ENCODE measurements around the gene GNG12. TPM values are rescaled to one million over a fixed set of nuclear protein-coding genes. Genes with fewer than 3 reads are reported as not detected.
"Not testable (repeated sequence)": the region's sequence is repeated elsewhere in the genome, so short reads cannot be mapped to it uniquely, and the experiment has no call there.

Gene GNG12
- total RNA-seq, 1 donor from 2014 or later = 37.2 TPM

DNA sequence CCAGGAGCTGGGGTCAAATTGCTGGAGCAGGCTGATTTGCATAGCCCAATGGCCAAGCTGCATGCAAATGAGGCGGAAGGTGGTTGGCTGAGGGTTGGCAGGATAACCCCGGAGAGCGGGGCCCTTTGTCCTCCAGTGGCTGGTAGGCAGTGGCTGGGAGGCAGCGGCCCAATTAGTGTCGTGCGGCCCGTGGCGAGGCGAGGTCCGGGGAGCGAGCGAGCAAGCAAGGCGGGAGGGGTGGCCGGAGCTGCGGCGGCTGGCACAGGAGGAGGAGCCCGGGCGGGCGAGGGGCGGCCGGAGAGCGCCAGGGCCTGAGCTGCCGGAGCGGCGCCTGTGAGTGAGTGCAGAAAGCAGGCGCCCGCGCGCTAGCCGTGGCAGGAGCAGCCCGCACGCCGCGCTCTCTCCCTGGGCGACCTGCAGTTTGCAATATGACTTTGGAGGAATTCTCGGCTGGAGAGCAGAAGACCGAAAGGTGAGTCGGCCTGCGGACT is 148.2 kb downstream of the GNG12 start, which contains the start of gene GADD45A:
GADD45A (plus strand) TSS at position 135 of the 491 bp plus-strand sequence; CDS start at position 429, 294 bp downstream.
- peak; percentile 99 for DNase-seq (ENCODE audit: missing footprints)
- ATAC-seq = peak; percentile 95
- intact Hi-C loops (cut with DNase I) = loop anchor here (1.0 to 10.0 kb wide), 5 partner anchors 37 to 150 kb away; partner anchors contain the start of gene GNG12

DNA sequence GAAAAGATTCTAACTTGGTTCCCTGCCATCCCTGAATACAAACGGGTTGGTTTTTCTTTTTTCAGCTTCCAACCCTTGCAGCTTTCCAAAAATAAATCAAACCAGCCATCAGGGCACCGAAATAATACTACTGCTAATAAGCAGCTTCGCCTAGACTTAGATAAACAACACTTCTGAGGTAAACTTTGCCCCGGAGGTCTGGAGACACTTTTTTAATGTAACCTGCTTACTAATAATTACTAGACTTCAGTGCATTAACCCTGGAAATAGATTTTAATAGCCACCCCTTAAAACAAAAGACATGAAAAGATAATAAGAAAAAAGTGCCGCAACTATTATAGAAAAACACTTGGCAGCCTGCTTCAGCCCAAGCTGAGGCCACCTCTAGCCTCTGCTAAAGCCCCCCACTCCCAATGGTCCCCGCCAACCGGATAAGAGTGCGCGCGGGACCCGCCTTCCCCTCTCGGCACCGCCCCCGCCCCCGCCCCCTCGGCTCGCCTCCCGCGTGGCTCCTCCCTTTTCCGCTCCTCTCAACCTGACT is 148.7 kb downstream of the GNG12 start:
- DNase-seq (ENCODE audit: missing footprints) (no peak), ATAC-seq (no peak)

DNA sequence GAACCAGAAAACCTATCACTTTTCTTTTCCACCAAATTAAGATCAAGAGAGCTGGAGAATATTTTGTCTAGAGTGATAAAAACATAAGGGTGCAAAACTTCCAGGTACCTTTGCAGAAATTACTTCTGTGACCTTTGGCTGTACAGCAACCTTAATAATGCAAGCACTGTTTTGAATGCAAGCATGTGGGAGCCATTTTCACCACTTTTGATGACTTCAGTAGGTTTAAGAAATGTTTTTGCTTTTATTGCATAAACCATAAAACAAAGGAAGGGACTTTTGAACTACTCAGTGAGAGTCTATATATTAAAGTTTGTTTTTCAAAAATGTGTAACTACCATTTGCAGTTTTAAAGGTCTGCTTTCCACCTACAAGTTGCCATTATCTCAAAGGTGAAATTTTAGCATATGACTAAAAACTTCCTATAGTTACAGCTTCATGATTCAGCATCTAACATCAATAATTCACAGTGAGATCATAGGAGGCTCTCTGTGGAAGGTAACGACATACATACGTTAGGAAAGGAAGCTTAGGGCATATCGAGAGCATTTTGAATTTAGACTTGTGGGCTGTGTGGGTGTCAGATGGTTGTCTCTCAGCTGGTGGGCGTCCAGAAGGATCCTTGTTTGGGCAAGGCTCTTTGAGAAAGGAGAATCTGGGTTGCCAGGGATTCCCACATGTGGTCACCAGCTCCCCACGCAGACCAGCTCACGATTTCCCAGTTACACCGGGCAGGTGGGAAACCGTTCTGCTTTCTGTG is 149.3 kb downstream of the GNG12 start:
- ATAC-seq (no peak), DNase-seq (ENCODE audit: missing footprints) (no peak)
- intact Hi-C loops (cut with DNase I) = loop anchor here (10.0 kb wide), 1 partner anchor 151 kb away; the partner anchor contains the start of gene GNG12

More for the DNA sequence above, 148.7 kb downstream of the GNG12 start:
- intact Hi-C loops (cut with DNase I) = loop anchor here (1.0 to 10.0 kb wide), 5 partner anchors 37 to 150 kb away; partner anchors contain the start of gene GNG12

DNA sequence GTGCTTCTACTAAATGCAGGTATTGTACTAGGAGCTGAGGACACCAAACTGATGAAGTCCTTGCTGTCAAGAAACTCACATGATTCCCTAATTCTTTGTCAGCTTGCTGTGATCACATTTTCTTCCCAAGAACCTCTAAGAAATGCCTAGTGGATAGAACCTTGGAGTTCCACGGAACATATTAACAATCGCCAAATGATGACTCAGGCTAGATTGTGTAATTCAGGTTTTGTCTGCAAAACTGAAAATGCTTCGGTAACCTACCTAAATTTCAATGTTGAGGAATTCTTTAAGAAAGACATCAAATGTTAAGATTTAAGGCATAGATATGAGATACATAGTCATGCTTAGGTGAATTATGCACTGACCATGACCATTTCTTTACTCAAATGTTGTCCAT is 150.0 kb downstream of the GNG12 start:
- DNase-seq (ENCODE audit: missing footprints) = no peak
- no peak for ATAC-seq
- intact Hi-C loops (cut with DNase I) = loop anchor here (10.0 kb wide), 1 partner anchor 151 kb away; the partner anchor contains the start of gene GNG12

DNA sequence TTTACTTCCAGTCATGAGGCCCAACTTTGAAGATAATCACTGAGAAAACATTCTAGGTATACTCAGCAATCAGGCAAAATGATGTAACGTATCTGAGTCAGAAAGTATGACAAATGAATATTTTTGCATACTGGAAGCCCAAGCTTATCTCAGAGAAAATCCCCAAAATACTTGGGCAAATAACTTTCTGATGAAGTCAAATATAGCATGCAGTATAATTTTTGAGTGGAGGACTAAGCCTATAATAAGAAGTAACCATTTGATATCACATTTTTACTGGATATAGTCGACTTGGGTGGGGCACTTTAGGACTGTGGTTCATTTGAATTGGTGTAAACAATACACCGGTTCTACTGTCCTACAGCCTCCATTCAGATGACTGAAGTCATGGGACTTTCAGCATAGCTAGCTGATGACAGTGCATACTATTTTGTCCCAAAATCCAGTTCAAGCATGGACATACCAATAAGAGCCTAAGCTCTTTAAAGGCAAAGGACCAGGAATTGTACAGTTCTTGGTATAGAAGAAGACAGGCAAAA is 150.5 kb downstream of the GNG12 start:
- intact Hi-C loops (cut with DNase I) = loop anchor here (10.0 kb wide), 1 partner anchor 152 kb away; the partner anchor contains the start of gene GNG12
- DNase-seq (ENCODE audit: missing footprints) (no peak), ATAC-seq (no peak)

DNA sequence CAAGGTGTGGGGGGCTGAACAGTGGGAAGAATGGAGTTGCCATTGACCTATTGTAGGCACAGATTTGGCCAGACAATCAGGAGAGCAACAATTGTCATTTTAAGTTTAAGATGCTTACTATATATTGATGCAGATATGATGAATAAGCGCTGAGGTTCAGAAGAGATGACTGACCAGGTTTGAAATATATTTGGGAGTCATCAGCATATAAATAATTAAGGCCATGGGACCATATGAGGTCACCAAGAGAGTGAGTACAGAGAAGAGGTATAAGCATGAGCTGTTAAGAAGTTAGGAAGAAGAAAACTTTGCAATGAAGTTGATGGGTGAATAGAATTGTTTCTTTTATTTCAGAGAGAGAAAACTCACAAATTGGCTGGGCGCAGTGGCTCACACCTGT is 152.8 kb downstream of the GNG12 start:
- no peak for DNase-seq (ENCODE audit: missing footprints)
- intact Hi-C loops (cut with DNase I) = loop anchor here (10.0 kb wide), 1 partner anchor 154 kb away; the partner anchor contains the start of gene GNG12
- no peak for ATAC-seq

DNA sequence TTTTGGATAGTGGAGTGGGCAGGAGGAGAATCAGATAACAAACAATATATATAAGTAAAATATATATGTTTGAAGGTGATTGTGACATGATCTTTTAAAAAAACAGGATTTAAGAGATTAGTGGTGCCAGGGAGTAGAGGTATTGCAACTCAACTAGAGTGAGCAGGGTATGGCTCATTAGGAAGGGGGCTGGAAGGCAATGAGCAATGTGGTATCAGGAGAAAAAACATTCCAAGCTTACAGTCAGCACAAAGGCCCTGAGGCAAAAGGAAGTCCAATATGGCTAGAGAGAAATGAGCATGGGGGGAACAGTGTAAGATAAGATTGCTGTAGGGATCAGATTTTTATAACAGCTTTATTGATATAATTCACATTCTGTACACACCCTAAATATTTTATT is 153.6 kb downstream of the GNG12 start:
- no peak for ATAC-seq
- DNase-seq (ENCODE audit: missing footprints) = no peak
- intact Hi-C loops (cut with DNase I) = loop anchor here (10.0 kb wide), 1 partner anchor 155 kb away; the partner anchor contains the start of gene GNG12

DNA sequence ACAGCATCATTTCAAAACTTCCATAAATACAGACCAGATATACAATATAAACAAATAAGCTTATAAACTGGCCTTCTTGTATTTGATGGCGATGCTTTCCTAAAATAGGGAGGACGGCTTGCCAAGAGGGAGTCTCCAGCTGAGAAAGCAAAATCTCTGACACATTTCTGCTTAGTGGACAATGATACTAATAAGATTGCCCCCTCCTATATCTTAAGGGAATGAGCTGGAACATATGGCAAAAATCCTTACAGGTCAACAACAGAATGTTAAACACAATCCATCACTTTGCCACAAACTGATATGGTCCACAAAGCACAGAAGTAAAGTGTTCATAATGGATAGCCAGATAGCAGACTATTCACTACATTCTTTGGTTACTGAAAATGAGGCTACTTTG is 155.3 kb downstream of the GNG12 start:
- ATAC-seq (no peak), DNase-seq (ENCODE audit: missing footprints) (no peak)
- intact Hi-C loops (cut with DNase I) = no loop called here

DNA sequence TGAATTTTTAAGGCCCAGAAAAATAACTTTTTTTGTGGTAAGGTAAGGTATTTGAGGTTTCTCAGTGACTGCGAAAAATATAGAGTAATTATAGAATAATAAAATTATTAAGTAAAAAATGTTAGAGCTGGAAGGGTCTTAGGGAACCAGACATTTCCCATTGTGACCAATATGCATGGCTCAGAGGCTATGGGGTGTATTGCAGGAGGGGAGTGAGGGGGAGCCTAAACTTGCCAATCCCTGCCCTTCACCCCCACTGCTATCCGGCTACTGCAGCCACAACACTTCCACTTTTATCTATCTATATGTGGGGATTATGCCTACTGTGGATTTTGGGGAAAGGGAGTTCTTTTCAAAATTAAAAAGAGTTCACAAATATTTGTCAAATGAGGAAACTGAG is 155.9 kb downstream of the GNG12 start:
- ATAC-seq = no peak
- intact Hi-C loops (cut with DNase I) = no loop called here
- DNase-seq (ENCODE audit: missing footprints) = no peak

DNA sequence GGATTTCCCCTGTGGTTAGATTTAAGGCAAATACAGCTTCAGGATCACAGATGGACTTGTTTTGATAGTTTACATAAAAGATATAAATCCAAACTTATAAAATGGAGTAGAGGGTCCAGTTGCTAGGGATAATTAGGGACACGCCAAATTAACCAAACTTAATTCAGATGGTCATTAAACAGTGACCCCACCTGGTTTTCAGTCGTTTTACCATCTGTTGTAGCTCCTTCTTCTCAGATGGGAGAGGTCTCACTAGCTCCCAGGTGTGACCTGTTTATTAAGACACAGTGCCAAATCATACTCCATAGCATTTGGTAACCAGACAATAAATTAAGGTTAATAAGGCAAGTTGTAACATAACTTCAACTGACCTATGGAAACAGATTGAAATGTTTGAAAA is 156.3 kb downstream of the GNG12 start:
- intact Hi-C loops (cut with DNase I) = no loop called here
- DNase-seq (ENCODE audit: missing footprints) (no peak), ATAC-seq (no peak)

DNA sequence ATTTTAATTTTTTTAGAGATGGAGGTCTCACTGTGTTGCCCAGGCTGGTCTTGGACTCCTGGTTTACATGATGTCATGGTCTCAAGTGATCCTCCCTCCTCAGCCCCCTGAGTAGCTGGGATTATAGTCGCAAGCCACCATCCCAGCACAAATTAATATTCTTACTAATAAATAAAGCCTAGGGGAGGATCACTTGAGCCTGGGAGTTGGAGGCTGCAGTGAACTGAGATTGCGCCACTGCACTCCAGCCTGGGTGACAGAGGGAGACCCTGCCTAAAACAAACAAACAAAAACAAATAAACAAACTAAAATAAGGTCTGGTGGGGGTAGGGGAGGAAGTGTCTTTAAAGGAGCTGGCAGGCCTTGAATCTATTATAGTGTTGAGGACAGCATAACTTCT is 157.0 kb downstream of the GNG12 start:
- intact Hi-C loops (cut with DNase I) = no loop called here
- no peak for ATAC-seq

DNA sequence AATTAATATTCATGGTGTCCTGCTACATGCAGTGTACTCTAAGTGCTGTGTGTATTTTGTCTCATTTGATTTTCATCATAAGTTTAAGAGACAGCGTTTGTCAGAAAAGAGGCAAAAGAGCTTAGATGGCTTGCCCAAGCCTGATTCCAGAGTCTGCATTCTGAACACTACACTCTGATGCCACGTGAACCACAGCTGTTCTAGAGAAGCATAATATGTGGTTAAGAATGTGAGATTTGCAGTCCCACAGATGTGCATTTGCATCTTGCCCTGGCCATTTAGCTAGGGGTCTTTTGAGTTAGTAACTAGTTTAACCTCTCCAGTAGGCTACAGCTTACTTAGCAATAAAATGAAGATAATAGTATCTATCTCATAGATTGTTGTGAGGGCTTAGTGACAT is 157.5 kb downstream of the GNG12 start:
- no peak for DNase-seq (ENCODE audit: missing footprints)
- no peak for ATAC-seq
- intact Hi-C loops (cut with DNase I) = no loop called here

More for the DNA sequence above, 157.0 kb downstream of the GNG12 start:
- no peak for DNase-seq (ENCODE audit: missing footprints)

DNA sequence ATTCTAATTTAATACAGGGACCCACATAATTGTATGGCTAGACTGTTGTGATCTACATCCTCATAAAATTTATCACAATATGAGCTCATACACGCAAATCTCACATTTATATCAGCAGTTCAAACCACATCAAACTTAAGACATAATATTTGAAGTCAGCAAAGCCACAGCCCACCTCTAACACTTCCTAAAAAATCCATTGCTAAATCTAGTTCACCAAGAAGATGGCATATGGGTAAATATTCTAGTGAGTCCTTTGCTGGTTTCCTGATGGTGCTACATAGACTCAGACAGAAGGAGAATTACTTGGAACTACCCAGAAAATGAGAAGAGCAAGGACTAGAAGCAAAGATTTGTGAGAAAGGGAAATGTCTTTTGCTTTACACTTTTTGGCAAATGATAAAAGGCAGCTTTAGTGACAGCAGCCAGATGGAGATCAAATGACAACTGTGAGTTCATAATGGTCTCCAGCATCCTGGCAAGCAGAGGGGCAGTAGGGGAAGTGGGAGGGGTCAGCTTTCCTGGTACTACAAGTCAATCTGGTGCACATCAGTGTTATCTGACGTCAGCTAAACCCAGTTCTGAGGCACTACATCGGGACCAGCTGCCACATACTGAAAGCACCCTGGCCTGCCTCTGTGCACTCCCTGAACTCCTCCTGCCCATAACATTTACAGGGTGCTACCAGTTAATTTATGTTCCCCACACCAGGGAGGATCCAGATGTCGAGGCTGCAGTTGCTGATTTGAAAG is 158.8 kb downstream of the GNG12 start:
- intact Hi-C loops (cut with DNase I) = no loop called here
- DNase-seq (ENCODE audit: missing footprints) (no peak), ATAC-seq (peak; percentile 72)

DNA sequence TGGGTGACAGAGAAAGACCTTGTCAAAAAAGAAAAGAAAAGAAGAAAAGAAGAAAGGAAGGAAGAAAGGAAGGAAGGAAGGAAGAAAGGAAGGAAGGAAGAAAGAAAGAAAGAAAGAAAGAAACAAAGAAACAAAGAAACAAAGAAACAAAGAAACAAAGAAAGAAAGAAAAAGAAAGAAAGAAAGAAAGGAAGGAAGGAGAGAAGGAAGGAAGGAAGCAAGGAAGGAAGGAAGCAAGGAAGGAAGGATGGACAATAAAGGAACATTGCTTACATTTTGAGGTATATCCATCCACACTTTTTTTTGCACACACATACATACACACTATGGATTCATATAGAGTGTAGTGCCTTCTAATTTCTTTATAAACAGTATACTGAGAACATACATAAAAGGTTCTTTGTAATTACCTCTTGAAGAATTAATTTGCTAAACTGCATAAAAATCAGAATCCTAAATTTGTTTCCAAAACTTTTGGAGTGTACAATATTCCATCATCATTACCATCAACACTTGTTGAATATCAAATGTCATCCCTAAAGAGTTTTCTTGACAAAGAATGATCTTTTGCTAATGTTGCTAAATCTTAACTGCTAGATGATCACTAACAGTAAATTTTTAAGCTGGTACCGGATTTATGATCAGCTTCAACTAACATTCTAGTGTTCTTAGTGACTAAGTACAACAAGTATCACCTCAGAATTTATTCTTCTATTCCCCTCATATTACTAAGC is 159.6 kb downstream of the GNG12 start:
- ATAC-seq = no peak
- intact Hi-C loops (cut with DNase I) = no loop called here
- no peak for DNase-seq (ENCODE audit: missing footprints)

DNA sequence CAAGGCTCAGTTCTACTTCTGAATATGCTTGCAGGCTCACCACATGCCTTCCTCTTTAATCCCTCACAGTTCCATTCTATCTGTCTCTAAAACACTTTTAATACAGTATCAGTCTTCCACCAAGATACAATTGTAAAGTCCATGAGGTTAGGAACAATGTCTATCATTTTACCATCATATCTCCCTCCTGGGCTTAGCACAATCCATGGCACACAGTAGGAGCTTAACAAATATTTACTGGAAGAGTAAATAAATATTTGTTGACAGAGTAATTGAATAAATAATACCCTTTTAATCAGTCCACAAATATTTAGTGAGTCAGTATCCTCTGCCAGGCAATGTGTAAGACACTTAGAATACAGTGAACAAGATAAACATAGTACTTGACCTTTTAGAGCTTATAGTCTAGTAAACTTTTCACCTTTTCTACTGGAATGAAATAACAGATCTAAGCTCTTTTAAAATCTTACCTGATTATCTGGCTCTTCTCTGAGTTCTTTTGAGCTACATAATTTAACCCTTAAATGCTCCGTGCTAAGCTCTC is 160.9 kb downstream of the GNG12 start:
- DNase-seq (ENCODE audit: missing footprints) (no peak), ATAC-seq (no peak)
- intact Hi-C loops (cut with DNase I) = no loop called here

DNA sequence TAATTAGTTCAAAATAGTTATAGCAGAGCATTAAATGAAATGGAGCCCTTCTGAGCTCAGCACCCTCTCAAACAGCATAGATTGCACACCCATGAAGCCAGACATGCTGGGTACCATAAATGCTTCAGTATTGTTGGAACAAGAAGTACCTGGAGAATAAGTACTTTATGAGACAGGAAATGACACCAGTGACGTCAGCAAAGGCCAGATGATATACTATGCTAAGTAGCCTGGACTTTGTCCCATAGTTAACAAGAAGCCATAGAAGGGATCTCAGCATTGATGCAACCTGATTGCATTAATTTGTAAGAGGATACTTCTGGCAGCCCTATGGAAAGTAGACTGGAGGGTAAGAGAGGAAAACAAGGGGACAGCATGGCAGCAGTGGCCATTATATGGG is 164.6 kb downstream of the GNG12 start:
- ATAC-seq (no peak), DNase-seq (ENCODE audit: missing footprints) (no peak)
- intact Hi-C loops (cut with DNase I) = no loop called here

DNA sequence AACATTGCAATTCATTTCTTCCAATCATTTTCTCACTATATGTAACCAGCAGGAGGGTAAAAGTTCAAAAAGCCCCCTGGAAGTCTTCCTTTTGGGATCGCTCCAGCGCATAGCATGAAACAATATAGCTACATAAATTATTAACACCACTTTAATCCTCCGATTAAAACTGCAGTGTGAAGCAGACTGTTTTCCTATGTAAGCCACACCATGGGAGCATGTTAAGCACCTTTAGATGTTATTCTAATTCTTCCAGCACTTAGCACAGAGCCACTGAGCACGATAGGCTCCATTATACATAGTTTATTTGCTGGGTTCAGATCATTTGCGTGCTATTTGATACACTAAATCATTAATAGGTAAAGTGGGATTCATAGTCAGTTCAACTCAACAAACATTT is 166.6 kb downstream of the GNG12 start:
- intact Hi-C loops (cut with DNase I) = no loop called here
- ATAC-seq (no peak), DNase-seq (ENCODE audit: missing footprints) (no peak)

DNA sequence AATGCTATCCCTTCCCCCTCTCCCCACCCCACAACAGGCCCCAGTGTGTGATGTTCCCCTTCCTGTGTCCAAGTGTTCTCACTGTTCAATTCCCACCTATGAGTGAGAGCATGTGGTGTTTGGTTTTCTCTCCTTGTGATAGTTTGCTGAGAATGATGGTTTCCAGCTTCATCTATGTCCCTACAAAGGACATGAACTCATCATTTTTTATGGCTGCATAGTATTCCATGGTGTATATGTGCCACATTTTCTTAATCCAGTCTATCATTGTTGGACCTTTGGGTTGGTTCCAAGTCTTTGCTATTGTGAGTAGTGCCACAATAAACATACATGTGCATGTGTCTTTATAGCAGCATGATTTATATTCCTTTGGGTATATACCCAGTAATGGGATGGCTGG is 168.0 kb downstream of the GNG12 start:
- DNase-seq (ENCODE audit: missing footprints); ATAC-seq; intact Hi-C loops (cut with DNase I): not testable (repeated sequence)

Data from Right ventricle myocardium inferior (tissue), 1 donor.